Measurements from ENCODE around the gene TNFRSF21.
"Not testable (repeated sequence)": the region's sequence is repeated elsewhere in the genome, so short reads cannot be mapped to it uniquely, and the experiment has no call there.

Gene TNFRSF21

DNA sequence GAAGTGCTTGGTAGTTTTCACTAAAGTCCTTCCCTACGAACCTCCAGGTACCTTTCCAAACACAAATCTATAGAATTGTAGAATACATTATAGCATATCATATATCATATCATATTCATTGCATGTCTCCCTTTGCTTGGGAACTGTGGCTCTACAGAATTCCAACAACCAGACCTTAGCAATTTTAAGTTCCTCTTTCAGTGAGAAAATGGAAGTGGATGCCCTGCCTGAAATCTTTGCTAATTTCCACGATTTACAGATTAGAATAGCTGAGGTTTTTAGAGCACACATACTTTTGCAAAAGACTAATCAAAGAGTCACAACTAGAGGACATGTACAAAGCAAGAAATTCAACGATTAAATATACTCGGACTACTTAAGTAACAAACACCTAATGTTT, 78.6 kb downstream of the TNFRSF21 start:
- in situ Hi-C loops (cut with HindIII; ENCODE audit: low sequenced_read_pairs), result no loop called here

GRCh38 chr6:47230579-47230978, 79.1 kb downstream of the TNFRSF21 start:
- in situ Hi-C loops (cut with HindIII; ENCODE audit: low sequenced_read_pairs), result no loop called here

- in situ Hi-C loops (cut with HindIII; ENCODE audit: low sequenced_read_pairs), result no loop called here
Measured at GRCh38 chr6:47229255-47229654, 80.5 kb downstream of the TNFRSF21 start.

GRCh38 chr6:47228093-47228492, 81.6 kb downstream of the TNFRSF21 start:
- in situ Hi-C loops (cut with HindIII; ENCODE audit: low sequenced_read_pairs), result not testable (repeated sequence)

DNA sequence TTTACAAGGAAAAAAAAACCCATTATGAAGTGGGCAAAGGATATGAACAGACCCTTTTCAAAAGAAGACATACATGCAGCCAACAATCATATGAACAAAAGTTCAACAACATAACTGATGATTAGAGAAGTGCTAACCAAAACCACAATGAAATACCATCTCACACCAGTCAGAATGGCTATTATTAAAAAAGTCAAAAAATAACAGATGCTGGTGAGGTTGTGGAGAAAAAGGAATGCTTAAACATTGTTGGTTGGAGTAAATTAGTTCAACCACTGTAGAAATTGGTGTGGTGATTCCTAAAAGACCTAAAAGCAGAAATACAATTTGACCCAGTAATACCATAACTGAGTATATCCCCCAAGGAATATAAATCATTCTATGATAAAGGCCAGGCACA, 86.5 kb downstream of the TNFRSF21 start:
- in situ Hi-C loops (cut with HindIII; ENCODE audit: low sequenced_read_pairs), result not testable (repeated sequence)

DNA sequence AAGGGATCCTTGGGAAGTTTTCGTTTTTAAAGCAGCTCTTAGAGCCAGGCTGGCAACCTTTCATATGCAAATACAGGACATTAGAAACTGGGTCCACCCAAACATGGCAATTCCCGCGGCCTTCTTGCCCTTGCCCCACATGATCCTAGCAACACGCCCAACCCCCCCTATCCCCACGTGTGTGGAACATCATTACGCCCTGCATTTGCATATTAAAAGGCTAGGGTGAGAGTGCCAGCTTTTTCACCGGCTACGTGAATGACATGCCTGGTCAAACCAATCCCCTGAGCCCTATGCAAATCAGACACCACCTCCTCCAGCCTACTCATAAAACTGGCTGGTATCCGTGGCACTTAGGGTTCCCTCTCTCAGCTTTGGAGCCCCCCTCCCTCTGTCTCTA, 88.1 kb downstream of the TNFRSF21 start:
- in situ Hi-C loops (cut with HindIII; ENCODE audit: low sequenced_read_pairs), result no loop called here

GRCh38 chr6:47209632-47210031, 100.1 kb downstream of the TNFRSF21 start:
- in situ Hi-C loops (cut with HindIII; ENCODE audit: low sequenced_read_pairs), result no loop called here

- in situ Hi-C loops (cut with HindIII; ENCODE audit: low sequenced_read_pairs), result no loop called here
Measured at GRCh38 chr6:47207261-47207660, 102.4 kb downstream of the TNFRSF21 start.

DNA sequence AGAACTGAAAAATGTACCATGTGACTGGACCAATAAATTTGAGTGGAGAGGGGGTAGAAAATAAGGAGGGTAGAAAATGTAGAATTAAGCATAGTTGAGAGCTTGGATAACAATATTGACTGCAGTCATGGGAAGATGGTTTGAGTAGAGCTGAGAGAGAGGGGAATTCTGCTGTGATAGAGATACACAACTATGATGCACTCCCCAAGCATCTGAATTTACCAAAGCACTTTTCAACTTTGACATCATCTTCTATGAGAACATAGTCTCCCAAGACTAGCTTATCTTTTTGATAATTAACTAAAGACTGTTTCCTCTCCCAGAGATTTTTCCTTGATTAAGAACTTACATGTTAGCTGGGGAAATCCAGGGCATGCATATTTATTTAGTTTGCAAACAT, 103.1 kb downstream of the TNFRSF21 start:
- in situ Hi-C loops (cut with HindIII; ENCODE audit: low sequenced_read_pairs), result no loop called here

DNA sequence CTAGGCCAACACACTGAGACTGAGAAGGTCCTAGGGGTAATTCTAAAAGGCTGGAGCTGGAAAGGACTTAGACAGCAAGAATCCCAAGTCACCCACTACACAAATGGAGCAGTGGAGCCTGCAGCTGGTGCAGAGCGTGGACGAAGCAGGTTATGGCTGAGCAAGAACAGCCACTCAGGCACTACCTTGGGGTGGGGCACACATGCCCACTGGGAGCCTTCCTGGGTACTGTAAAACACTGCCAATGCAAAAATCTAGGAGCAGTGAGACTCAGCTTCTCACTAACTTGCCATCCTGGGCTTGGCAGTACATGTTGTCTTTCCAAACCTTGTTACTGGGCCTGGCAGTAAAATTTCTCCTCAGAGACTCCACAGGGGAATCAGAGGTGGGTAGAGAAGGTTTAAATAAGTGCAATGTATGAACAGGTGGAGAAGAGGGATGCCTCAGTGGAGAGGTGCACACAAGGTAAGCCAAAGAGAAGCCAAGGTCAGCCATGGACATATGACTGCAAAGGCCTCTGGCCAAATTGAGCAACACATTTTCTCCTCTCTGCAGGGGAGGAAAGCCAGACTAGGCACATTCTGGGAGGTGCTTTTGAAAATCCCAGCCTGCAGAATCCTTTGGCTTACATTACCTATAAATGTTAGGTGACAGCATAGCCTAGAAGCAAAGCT, 105.6 kb downstream of the TNFRSF21 start:
- in situ Hi-C loops (cut with HindIII; ENCODE audit: low sequenced_read_pairs), result no loop called here

GRCh38 chr6:47203266-47203937, 106.3 kb downstream of the TNFRSF21 start:
- in situ Hi-C loops (cut with HindIII; ENCODE audit: low sequenced_read_pairs), result no loop called here

- in situ Hi-C loops (cut with HindIII; ENCODE audit: low sequenced_read_pairs), result no loop called here
Measured at GRCh38 chr6:47202644-47203205, 107.0 kb downstream of the TNFRSF21 start.

GRCh38 chr6:47200536-47201334, 109.0 kb downstream of the TNFRSF21 start:
- in situ Hi-C loops (cut with HindIII; ENCODE audit: low sequenced_read_pairs), result no loop called here

DNA sequence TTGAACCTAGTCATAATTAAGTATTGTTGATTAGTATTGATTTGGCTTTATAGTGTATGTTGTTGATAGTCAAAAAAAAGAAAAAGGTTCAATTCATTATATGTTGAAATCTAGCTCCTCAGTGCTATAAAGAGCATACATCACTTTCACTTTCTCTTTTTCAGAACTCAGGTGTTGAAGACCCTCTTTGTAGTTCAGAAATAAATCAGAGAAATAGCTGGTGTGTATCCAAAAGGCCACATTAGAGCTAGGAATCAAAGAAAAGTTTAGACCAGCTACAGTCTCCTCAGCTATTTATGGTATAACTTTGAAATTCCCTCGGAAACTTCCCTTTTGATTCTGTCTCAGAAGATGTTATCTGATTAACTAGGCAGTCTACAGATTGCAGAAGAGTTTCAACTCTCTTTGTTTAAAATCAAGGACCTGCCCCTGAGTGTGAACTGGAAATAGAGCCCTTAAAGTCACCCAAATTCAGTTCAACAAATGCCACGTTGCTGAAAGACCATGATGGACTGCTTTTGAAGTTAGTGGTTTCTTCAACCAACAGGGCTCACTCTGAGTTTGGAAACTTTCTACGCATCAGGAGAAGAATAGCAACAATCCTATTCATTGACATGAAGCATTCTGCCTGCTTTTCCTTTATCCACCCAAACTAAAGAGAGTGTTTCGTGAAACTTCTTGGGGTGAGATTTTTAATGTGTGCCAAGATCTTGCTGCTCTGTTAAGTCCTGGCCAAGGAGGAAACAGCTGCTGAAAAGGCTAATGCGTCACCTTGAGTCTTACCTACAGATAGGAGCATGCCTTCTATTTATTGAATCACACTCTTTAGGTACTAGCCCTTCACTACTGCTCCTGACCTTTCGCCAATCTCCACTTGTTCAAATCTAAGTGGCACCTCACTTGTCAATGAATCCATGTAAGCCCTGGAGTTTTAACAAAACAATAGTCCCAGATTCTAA, 111.7 kb downstream of the TNFRSF21 start:
- in situ Hi-C loops (cut with HindIII; ENCODE audit: low sequenced_read_pairs), result no loop called here

DNA sequence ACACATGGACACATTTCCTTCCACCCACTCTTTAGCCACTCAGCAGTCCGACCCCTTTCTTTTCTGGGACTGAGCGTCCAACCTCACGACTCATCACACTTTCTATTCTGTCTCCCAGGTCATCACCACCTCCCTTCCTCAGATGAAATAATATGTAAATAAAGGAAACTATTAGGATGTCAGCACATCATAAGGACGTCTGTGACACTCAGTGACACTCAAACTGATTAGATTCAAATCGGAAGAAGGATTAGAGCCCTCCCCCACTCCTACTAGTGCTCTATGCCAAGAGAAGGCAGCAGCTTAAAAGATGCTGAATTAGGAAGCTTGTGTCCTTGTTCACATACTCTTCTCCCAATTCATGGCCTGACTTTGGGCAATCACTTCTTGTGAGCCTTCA, 113.6 kb downstream of the TNFRSF21 start:
- in situ Hi-C loops (cut with HindIII; ENCODE audit: low sequenced_read_pairs), result no loop called here

- in situ Hi-C loops (cut with HindIII; ENCODE audit: low sequenced_read_pairs), result no loop called here
Measured at GRCh38 chr6:47195011-47195650, 114.6 kb downstream of the TNFRSF21 start.

- in situ Hi-C loops (cut with HindIII; ENCODE audit: low sequenced_read_pairs), result no loop called here
Measured at GRCh38 chr6:47188588-47189021, 121.1 kb downstream of the TNFRSF21 start.

GRCh38 chr6:47187893-47188587, 121.7 kb downstream of the TNFRSF21 start:
- in situ Hi-C loops (cut with HindIII; ENCODE audit: low sequenced_read_pairs), result no loop called here

DNA sequence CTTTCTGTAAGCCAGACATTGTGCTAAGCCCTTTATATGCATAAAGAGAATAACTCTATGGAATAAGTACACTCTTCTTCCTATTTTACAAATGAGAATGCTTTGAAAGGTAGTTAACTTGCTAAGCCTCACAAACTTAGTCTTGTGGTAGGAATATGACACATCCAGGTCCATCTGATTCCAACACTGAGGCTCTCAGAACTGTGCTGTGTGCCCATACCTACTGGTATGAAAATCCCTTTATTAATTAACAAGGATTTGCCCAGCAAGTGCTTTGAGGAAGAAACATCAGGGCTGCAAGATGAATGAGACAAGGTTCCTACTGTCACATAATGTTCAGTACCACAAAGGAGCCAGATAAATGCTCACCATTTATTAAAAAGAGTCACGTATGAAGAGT, 122.6 kb downstream of the TNFRSF21 start:
- in situ Hi-C loops (cut with HindIII; ENCODE audit: low sequenced_read_pairs), result no loop called here

Data from endothelial cell of hepatic sinusoid (primary cell).